Measurements from ENCODE around the gene BPIFB2.

The BPIFB2 gene

DNA sequence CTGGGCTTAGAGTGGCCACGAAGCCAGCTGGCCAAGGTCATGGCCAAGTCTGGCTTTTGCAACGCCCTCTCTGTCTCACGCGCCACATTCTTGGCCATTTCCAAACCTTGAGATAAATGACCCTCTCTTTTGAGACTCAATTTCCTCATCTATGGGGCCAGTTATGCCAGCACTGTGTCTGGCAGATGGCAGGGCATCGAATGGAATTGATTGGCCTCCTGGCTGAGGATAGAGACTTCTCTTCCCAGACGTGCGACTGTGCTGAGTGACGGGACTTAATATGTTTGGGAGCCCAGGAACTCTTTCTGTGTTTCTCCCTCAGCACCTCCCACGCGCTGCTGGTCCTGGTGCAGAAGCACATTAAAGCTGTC is 7.6 kb downstream of the BPIFB2 start:
- DNase-seq = peak in 2 of 42 donors; percentile 8 to 21
- intact Hi-C loops (cut with DNase I) = no loop called here

DNA sequence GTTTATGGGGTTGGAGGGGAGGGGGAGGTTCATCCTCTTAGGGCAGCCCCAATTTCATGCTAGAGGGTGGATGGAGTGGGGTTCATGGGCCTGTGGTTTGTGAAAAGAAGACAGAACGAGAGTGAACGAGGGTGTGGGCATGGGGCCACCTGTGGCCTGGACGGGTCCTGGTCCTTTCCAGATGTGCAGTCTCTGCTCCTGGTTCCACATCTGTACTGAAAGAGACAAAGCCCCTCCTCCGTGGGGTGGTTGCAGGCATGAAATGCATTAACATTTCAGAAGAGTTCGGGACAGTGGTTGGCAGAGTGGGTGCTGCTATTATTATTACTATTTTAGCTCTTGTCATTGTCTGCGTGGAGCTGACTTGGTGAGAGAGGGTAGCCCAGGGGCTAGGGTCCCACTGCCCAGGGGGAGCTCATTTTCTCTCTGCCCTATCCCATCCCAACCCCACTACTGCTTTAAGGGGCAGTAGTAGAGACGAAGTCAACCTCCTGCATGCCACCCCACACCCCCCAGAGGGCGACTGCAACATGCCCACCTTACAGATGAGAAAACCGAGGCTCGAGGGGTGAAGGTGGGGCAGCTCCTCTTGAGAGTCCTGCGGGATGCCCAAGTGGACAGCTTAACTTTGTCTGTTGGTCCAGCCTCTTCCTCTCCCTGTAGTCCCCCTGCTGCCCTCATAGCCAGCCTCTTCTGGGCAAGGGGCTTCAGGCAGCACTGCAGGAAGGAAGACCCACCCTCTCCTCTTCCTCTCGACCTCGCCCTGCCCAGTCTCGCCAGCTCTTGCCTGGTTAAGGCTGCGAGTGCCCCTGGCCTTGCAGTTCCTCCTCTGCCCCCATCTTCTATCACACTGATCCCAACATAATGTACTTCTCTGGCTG is 8.4 kb downstream of the BPIFB2 start:
- intact Hi-C loops (cut with DNase I) = no loop called here
- DNase-seq = no peak

DNA sequence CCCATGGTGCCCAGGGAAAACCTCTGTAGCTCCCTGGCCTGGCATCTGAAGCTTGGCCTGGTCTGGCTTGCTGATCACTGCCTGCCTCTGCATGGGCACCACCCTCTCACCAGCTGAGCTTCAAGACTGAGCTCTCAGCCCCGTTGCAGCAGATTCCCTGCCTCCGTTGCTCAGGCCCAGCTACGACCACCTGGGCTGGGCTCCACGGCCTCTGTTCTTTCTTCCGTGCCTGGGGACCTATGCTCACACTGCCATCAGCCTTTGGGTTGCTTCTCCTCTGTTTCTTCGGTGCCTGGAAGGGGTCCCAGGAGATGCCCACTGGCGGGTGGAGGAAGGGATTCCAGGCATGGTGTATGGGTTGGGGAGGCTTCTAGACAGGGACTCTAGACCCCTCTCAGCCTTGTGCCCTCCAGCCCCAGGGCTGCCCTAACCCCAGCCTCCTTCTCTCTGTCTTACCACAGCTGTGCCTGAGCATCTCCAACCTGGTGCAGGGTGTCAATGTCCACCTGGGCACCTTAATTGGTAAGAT is 9.1 kb downstream of the BPIFB2 start:
- intact Hi-C loops (cut with DNase I) = no loop called here
- no peak for DNase-seq

DNA sequence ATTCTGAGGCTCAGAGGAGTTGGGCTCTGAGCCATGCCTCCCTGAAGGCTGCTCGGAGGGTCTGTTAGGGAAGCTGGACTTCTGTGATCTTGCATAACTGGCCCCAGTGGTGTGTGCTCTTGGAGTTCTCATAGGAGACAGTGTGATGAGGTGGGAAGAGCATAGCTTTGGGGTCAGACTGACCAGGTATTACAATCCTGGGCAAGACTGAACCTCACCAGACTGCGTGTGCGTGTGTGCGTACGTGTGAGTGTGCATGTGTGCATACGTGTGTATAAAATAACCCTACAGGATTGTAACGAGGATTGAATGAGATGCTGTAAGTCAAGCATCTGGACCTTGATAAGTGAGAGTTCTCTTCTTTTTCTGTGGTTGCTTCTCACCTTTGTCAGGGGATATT is 10.0 kb downstream of the BPIFB2 start:
- DNase-seq = no peak
- intact Hi-C loops (cut with DNase I) = no loop called here

DNA sequence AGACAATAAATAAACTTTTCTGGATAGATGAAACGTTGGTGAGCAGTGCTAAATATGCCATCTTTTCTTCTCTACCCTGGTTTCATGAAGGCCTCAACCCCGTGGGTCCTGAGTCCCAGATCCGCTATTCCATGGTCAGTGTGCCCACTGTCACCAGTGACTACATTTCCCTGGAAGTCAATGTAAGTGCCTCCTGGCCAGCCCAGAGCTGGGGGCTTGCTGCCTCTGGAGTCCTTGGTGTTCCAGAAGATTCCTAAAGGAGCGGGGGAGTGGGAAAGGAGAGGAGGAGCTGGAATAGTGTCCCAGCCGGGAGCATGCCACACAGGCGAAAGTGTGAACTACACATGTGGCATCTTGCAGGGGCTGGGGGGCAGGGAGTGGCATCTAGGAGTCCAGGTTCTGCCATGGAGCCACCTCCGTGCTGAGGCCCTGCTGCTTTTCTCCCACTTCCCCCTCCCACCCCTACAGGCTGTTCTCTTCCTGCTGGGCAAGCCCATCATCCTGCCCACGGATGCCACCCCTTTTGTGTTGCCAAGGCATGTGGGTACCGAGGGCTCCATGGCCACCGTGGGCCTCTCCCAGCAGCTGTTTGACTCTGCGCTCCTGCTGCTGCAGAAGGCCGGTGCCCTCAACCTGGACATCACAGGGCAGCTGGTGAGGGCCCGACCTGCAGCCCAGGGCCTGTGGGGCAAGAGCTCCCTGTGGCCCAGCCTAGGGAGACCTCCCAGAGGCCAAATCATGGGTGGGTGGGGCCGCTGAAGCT is 10.8 kb downstream of the BPIFB2 start:
- intact Hi-C loops (cut with DNase I) = no loop called here
- no peak for DNase-seq

DNA sequence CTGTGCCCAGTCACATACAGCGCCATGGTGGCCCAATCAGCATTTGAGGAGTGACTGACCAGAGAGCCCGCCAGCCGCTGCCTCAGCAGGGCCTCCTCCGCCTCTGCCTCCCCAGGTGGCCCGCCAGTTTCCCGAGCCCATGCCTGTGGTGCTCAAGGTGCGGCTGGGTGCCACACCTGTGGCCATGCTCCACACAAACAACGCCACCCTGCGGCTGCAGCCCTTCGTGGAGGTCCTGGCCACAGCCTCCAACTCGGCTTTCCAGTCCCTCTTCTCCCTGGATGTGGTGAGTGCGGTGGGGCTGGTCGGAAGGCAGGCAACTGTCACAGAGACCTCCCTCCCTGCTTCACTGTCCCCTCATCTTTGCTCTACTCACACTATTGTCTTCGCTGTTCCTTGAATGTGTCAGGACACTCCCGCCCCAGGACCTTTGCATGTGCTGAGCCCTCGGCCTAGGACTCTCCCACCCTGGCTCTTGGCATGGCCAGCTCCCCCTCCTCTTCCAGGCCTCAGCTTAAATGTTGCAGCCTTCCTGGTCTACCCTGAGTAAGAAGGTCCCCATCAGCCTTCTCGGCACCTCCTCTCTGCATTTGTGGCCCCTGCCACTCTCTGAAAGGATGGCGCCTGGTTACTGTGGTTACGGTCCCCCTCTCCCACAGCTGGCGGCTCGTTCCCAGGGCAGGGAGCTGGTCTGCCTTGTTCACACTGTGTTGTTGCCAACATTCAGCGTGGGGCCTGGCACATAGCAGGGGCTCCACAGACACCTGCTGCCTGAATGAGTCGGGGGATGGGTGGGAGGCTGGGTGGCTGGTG is 12.2 kb downstream of the BPIFB2 start:
- intact Hi-C loops (cut with DNase I) = no loop called here
- no peak for DNase-seq

DNA sequence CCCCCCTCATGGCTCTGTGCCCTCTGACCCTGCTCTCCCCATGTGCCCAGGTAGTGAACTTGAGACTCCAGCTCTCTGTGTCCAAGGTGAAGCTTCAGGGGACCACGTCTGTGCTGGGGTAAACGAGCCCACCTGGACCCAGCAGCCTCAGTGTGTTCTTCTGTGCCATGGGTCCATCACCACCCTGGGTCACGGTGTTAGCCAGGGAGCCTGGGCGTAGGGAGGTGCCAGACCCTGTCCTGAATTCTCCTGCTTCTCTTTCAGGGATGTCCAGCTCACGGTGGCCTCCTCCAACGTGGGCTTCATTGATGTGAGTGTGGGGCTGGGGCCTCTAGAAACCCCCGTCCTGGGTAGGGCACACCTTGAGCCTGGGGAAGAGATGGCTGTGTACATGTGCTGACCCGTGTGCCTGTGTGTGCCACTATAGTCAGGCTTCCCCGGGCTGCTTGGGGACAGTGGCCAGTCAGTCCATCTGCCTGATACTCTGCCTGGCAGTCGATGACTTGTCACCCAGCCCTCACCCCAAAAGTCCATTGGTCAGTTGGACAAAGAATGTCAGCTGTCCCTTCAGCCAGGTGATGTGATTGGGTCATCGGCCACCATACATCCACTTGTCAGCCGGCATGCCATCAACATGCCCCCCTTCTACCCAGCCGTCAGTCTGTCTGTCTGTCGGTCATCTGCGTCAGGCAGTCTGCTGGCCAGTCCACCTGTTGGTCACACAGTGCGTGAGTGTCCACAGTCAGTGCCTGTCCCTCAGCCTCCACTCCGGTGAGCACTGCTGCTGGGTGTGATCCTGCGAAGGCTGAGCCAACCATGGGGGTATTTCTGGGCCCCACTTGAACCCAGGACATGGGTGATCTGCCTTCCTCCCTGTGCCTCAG is 13.0 kb downstream of the BPIFB2 start:
- intact Hi-C loops (cut with DNase I) = no loop called here
- no peak for DNase-seq

DNA sequence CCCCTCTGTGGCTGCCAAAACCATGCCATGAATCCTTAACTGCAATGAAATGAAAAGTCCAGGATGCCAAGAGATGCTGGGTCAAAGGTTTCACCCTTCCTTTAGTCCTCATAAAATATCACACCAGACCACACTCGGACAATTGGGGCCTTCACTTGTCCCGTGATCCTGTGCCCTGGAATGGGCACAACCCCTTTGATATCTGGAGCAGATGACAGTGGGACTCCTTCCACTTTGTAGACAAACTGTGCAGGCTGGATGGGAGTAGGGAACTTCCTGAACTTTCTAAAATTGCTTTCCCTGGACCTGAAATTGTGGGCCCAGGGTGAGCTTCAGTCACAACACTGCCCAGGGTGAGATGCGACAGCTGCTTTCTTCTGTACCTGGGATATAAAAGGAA is 14.4 kb downstream of the BPIFB2 start:
- DNase-seq = no peak
- intact Hi-C loops (cut with DNase I) = no loop called here

DNA sequence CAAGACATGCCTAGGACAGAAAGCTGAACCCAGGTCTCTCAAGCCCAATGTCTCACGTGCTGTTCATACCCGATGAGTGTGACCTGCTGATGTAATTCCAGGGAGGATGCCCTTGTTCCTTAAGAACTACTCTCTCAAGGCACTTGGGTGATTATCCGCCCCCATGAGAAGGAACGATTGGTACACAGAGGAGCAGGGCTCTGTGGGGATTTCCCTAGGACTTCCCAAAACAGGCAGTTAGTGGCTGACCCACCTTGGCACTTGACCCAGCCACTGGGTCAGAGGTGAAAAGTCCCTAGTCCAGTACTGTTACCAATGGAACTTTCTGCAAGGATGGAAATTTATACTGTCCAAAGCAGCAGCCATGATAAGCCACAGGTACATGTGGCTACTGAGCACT is 14.8 kb downstream of the BPIFB2 start:
- intact Hi-C loops (cut with DNase I) = no loop called here
- DNase-seq = no peak

DNA sequence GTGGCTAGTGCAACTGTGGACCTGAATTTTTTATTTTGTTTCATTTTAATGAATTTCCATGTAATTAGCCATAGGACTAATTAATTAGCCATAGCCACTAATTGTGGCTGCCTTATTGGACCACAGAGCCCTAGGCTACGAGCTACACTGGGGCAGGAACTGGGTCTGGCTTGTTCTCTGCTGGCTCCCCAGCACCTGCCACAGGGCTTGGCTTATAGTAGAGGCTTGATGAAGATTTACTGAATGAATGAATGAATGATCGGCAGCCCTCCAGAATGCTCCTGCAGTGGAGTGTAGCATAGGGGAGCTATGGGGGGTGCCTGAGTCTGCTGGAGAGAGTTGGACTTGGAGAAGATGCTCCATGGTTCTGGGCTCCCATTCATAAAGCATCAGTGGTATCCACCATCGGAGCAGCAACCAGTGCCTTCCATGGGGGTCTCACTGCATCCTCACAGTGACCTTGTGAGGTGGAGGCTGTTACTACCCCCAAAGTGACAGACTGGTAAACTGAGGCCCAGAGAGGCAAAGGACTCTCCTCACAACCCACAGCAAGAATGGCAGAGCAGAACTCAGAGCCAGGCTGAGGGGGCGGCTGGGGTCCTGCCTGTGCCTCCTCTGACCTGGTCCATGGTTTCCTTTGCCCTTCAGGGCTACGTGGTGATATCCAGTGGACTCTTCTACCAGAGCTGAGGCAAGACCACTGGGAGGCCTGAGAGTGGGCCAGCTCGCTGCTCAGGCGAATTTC is 15.4 kb downstream of the BPIFB2 start:
- intact Hi-C loops (cut with DNase I) = no loop called here
- no peak for DNase-seq

DNA sequence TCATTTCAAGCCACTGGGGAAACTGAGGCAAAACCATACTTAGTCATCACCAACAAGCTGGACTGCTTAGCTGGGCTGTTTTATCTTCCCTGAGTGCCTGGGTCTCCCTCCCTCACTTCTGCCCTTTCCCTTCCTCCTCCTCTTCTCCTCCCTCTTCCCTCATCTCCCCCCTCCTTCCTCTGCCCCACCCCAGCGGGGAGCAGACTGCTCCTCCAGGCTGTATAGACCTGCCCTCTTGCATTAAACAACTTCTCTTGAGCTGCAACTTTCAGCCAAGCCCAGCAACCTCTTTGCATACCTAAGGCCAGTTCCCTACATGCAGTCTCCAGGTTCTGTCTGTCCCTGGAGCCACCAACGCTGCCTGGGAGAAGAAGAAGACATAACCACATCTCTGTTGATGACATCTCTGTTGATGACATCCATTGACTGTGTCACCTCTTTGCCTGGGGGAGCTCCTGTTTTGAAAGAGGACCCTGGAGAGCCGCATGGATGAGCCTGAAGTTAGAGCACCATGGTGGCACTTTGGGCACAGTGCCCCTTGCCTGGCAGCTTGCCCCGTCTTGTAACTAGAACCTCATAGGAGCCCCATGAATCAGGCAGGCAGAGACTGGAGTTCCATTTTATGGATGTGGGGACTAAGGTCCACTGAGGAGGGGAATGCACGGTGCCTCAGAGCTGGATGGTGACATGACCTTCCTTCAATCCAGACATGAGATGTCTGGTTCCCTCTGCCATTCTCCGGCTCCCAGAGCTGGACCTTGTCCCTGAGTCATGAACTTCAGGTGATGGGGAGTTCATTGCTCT is 16.1 kb downstream of the BPIFB2 start:
- no peak for DNase-seq
- intact Hi-C loops (cut with DNase I) = no loop called here

DNA sequence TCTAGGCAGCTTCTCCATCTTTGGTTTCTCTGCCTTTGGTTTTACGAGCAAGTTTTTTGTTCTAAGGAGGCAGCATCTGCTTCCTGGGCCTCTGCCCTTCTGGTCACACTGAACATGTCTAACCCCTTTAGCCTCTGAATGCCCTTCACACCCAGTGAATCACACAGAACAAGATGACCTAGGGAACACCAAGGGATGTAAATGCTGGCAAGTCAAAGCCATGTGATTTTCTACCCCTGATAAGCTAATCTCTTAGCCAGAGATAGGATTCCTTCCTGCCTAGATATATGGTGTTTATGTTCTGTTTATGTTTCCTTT is 16.7 kb downstream of the BPIFB2 start:
- intact Hi-C loops (cut with DNase I) = no loop called here
- DNase-seq = no peak

DNA sequence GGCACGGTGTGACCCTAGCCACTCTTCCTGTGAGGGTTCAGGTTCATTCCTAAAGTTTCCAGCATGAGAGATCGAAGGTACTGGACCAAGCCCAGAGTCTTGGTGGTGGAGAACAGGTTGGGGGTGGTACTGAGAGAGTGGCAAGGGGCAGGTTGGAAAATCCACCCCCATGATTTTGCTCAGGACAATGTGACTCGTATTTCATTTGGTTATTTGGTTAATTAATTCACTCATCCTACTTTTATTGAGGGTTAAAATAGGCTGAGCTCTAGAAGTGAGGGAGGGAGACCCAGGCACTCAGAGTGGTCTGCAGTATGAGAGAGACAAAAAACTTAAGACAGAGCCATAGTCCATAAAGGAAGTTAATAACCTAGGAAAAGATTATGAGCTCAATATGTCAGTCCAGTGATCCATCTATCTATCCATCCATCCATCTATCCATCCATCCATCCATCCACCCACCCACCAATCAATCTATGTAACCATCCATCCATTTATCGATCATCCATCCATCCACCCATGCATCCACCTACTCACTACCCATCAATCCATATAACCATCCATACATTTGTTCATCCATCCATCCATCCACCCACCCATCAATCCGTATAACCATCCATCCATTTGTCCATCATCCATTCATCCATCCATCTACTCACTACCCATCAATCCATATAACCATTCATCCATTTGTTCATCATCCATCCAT is 17.3 kb downstream of the BPIFB2 start:
- no peak for DNase-seq
- intact Hi-C loops (cut with DNase I) = no loop called here

DNA sequence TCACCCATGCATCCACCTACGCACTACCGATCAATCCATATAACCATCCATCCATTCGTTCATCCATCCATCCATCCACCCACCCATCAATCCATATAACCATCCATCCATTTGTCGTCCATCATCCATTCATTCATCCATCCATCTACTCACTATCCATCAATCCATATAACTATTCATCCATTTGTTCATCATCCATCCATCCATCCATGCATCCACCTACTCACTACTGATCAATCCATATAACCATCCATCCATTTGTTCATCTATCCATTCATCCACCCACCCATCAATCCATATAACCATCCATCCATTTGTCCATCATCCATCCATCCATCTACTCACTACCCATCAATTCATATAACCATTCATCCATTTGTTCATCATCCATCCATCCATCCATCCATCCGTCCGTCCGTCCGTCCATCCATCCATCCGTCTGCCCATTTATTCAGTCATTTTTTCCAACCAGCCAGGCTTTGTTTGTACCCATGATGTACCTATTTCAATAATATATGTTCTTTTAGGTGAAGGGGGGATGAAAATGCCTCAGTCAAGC is 17.9 kb downstream of the BPIFB2 start:
- no peak for DNase-seq
- intact Hi-C loops (cut with DNase I) = no loop called here

DNA sequence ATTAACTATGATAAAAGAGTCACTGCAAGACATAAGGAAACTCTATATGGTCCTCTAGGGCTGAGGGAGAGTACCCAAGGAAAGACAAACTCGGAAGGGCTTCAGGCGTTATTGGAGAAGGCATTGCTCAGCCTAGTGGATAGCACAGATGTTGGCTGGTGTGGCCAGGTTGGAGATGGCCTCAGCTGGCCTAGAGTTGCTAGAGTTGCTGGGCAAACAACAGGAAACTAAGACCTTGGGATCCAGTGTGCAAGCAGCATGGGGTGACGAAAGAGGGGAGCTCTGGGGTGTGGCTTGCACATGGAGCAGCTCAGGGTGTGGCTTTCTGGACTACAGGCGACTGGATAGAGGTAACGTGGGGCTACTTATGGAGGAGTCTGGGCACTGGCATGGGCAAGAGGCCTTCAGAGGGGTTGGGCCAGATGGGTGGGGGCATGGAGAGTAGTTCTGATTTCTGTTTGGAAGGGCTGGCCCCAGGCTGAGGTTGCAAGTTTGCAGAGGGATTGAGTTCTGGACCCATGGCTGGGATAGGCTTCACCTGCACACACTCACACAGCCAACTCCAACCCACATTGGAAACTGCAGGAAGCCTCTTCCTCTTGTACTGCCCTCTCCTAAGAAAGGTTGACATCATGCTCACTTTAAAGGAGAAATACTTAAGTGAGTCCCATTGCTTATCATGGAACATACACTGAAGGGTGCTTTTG is 18.7 kb downstream of the BPIFB2 start:
- intact Hi-C loops (cut with DNase I) = no loop called here
- DNase-seq = no peak
